Activated CD4-positive, alpha-beta T cell treated with anti-CD3 and anti-CD28 coated beads, Interleukin-2, amount 10 ng/mL, durations not matched to agents 24 days and 14 days (primary cell): Measurements from ENCODE around the gene DNAH5. TPM values are rescaled to one million over a fixed set of nuclear protein-coding genes. Genes with fewer than 3 reads are reported as not detected.
A peak's percentile ranks its signal among the peaks of the same experiment; 100 is the strongest.

Source experiments
- DNase-seq: peaks from one replicate; pipeline ENCODE4 v3.0.0; 2022
- H3K27ac Mint-ChIP-seq: one replicate; pipeline ENCODE4 v1.8.0; 2022; ENCODE audit warnings: mild to moderate bottlenecking, mixed read lengths
- H3K27me3 Mint-ChIP-seq: one replicate; pipeline ENCODE4 v1.8.0; 2022; ENCODE audit warnings: mixed read lengths
- H3K36me3 Mint-ChIP-seq: one replicate; pipeline ENCODE4 v1.8.0; 2022; ENCODE audit warnings: low read depth, mild to moderate bottlenecking, mixed read lengths
- H3K4me1 Mint-ChIP-seq: one replicate; pipeline ENCODE4 v1.8.0; 2021; ENCODE audit warnings: mixed read lengths
- H3K4me3 Mint-ChIP-seq: one replicate; pipeline ENCODE4 v1.8.0; 2022; ENCODE audit warnings: mild to moderate bottlenecking, moderate library complexity, mixed read lengths
- H3K9me3 Mint-ChIP-seq: one replicate; pipeline ENCODE4 v1.8.0; 2021; ENCODE audit warnings: mixed read lengths
- intact Hi-C: fragments of 100-400 bp; cut with micrococcal nuclease; formaldehyde crosslinking; loops from one replicate; pipeline ENCODE4 v1.15.1; 2023
- total RNA-seq: library from RNA; stranded (reverse); gene quantifications from 2 replicates; pipeline ENCODE4 v1.2.3, GENCODE V29; 2022

Gene DNAH5
- total RNA-seq, 1 donor from 2014 or later: not detected

DNA sequence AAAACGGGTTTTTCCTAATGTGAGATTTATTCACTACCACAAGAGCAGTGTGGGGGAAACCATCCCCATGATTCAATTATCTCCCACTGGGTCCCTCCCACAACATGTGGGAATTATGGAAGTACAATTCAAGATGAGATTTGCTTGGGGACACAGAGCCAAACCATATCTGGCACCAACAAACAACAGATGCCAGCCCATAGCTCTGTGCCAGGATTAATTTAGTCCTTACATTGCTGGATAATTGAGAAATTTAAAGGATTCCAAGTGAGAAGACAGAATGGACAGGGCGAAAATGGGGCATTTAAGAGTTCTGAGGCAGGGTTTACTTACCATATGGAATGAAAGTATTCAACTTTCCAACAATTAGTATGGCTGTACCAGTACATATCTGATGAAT, 30.8 kb upstream of the DNAH5 start:
- DNase-seq: no peak
- Mint-ChIP-seq H3K4me3 (no peak overlapping the region), H3K27me3 (no peaks in the 10 kb centered on the region), H3K4me1 (no peaks in the 10 kb centered on the region), H3K9me3 (no peaks in the 10 kb centered on the region), H3K36me3 (no peaks in the 10 kb centered on the region), H3K27ac (no peak overlapping the region)
- intact Hi-C loops: no loop called here

DNA sequence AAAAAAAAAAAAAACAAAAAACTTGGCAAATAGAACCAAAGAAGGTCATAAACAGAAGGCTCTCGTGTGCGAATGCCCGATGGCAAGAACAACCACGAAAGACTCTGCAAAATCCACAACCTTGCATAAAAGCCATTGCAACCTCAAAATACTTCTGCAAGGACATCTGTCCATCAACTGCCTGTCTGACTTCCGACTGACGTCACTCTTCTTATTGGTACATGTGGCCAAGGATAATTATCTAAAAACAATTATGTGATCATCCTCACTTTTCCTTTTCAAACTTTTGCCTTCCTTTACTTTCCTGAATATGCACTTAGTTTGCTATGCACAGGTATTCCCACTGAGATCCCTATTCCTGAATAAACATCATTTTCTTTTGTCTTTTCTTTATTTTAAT, 29.2 kb upstream of the DNAH5 start:
- DNase-seq: no peak
- H3K9me3 Mint-ChIP-seq: no peaks in the 10 kb centered on the region
- no peak overlapping the region for H3K27ac Mint-ChIP-seq
- no peak overlapping the region for H3K4me3 Mint-ChIP-seq
- intact Hi-C loops: no loop called here
- no peaks in the 10 kb centered on the region for H3K27me3 Mint-ChIP-seq
- H3K4me1 Mint-ChIP-seq: no peaks in the 10 kb centered on the region
- no peaks in the 10 kb centered on the region for H3K36me3 Mint-ChIP-seq

DNA sequence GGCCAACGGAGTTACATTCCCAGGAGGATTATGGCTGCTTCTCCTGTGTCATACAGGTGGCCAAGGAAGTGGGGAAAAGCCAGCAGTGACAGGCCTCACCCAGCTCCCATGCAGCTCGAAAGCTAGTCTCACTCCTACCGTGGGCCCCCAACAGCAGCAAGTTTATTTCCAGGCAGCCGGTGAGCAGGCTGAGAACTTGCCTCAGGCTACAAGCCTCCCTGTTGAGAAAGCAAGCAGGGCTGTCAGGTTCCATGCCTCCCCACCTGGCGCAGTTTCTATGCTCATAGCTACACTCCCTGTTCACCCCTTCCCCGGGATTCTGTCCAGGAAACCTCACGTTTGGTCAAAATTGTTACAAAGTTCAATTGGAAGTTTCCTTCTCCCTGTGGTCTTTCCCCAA, 27.5 kb upstream of the DNAH5 start:
- H3K4me3 Mint-ChIP-seq: no peak overlapping the region
- H3K9me3 Mint-ChIP-seq: peaks cover 6% of the 10 kb centered on the region
- H3K27ac Mint-ChIP-seq: no peak overlapping the region
- DNase-seq: no peak
- no peaks in the 10 kb centered on the region for H3K36me3 Mint-ChIP-seq
- intact Hi-C loops: no loop called here
- no peaks in the 10 kb centered on the region for H3K4me1 Mint-ChIP-seq
- H3K27me3 Mint-ChIP-seq: no peaks in the 10 kb centered on the region

DNA sequence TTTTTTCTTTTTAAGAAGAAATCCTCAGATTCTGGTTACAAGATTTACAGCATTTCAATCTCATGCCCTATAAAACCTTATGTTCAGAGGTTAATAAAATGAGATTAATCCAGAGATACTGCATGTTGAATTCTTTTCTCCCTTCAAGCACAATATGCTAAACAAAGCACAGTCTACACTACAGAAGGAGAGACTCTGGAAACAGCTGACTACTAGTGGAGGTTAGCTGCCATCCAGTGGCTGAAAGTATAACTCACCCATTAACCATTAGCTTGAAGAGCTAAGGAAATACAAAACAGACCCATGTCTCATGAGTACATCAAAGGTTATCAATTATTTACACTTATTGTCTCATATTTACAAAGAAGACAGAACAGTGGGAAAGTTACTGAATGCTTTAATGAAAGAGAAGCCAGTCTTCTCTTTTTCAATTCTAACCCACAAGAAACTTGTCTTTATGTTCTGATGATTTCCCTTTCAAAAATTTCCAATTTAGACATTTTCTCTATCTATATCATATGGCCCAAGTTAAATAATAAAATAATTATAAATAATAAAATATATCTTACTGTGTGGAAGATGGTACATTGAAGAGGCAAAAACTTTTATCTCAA, 12.7 kb upstream of the DNAH5 start:
- H3K36me3 Mint-ChIP-seq: no peaks in the 10 kb centered on the region
- H3K9me3 Mint-ChIP-seq: no peaks in the 10 kb centered on the region

DNA sequence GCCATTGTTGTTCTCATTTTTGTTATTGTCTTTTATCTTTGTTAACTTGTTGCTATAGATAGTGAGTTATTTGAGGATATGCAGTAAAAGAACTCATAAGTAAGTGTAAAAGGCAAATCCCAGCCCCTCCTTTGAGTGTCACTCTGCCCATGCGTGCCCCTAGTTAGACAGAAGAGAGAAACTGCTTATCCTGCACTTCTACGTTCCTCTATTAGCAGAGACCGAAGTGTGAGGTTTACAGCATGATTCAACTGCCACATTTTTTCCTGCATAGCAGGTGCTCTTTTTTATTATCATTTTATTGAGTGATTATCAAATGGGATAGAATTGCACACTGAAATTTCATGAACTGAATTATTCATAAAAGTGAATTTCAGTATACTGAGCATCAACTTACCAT, 12.0 kb upstream of the DNAH5 start:
- H3K27ac Mint-ChIP-seq: no peak overlapping the region
- no peak overlapping the region for H3K4me3 Mint-ChIP-seq
- no peaks in the 10 kb centered on the region for H3K27me3 Mint-ChIP-seq
- peak; percentile 25 for DNase-seq
- H3K9me3 Mint-ChIP-seq: no peaks in the 10 kb centered on the region
- H3K4me1 Mint-ChIP-seq: no peaks in the 10 kb centered on the region
- intact Hi-C loops: no loop called here
- no peaks in the 10 kb centered on the region for H3K36me3 Mint-ChIP-seq

More for the DNA sequence above, 12.7 kb upstream of the DNAH5 start:
- H3K4me1 Mint-ChIP-seq: no peaks in the 10 kb centered on the region
- H3K4me3 Mint-ChIP-seq: no peak overlapping the region
- no peak overlapping the region for H3K27ac Mint-ChIP-seq
- no peaks in the 10 kb centered on the region for H3K27me3 Mint-ChIP-seq
- no peak for DNase-seq
- intact Hi-C loops: no loop called here

DNA sequence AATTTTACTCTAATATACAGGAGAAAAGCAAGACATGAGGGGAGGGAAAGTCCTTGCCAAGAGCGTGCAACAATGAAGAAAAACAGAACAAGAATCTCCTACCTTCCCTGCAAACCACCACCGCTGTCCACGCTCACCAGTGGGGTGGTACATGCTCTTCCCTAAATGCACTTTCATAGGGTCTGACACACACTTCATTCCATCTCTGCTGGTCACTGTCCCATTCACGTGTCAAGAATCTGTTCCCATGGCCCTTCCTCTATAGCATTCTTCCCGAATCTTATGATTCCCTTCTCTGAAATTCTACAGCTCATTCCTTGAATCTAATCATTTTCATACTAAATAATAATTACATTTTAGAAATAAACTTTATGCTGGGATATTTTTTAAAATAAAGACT, 11.4 kb upstream of the DNAH5 start:
- DNase-seq: peak; percentile 28
- Mint-ChIP-seq H3K9me3 (no peaks in the 10 kb centered on the region), H3K27ac (no peak overlapping the region), H3K36me3 (no peaks in the 10 kb centered on the region), H3K27me3 (no peaks in the 10 kb centered on the region), H3K4me1 (no peaks in the 10 kb centered on the region), H3K4me3 (no peak overlapping the region)
- intact Hi-C loops: no loop called here

DNA sequence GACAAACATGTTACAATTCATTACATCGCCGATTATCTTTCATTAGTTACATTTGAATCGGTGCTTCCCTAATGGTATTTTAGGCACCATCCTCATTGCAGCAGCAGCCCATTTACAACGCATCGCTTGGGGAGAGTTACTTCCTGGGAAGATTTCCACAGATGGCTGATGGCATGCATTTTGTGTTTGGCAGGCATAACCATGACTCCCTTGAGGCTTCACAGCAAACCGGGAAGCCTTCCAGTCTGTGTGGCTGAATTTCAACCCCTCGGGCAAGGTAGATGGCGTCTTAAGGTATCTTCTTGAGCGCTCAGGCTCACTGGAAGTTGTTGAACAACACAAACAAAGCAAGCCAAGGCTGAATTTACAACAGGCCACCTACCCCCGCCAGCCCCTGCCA, 1.6 kb upstream of the DNAH5 start:
- H3K36me3 Mint-ChIP-seq: no peaks in the 10 kb centered on the region
- intact Hi-C loops: no loop called here
- H3K4me1 Mint-ChIP-seq: no peaks in the 10 kb centered on the region
- H3K27me3 Mint-ChIP-seq: no peaks in the 10 kb centered on the region
- no peak overlapping the region for H3K27ac Mint-ChIP-seq
- DNase-seq: no peak
- H3K4me3 Mint-ChIP-seq: no peak overlapping the region
- no peaks in the 10 kb centered on the region for H3K9me3 Mint-ChIP-seq

DNA sequence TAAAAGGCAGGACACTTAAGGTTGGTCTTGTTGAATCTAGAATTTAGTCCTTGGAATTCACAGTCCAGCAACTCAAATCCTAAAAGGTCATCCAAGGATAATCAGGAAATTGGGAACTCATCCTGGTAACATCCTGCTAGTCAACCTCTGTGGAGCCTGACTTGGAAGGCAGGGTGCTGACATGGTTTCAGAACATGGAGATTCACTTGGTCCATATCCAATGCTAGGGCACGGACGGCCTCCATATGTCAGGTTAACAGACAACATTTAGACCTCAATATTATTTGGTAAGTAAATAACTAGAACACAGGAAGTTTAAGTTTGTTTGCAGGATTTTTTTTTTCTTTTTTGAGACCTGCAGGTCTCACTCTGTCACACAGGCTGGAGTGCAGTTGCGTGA, 783 bp upstream of the DNAH5 start:
- no peak overlapping the region for H3K4me3 Mint-ChIP-seq
- no peak overlapping the region for H3K27ac Mint-ChIP-seq
- H3K9me3 Mint-ChIP-seq: no peaks in the 10 kb centered on the region
- H3K4me1 Mint-ChIP-seq: no peaks in the 10 kb centered on the region
- peak; percentile 9 for DNase-seq
- no peaks in the 10 kb centered on the region for H3K36me3 Mint-ChIP-seq
- intact Hi-C loops: no loop called here
- no peaks in the 10 kb centered on the region for H3K27me3 Mint-ChIP-seq

DNA sequence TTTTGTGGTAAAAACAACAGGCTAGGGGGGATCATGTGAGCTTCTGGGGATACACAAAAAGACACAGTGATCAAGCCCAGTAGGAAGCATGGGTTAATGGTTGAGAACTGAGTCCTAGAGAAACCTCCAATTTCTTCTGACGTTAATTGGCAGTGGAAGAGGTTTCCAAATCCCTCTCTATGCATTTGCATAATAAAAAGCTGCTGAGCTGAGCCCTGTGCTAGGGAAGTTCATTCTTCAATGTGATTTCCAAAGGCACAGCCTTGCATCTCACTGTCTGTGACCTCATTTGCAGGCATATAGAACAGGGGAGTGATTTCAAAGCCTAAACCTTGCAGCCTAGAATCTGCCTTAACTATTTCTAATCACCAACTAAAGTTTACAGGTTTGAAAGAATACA, 812 bp downstream of the DNAH5 start:
- no peaks in the 10 kb centered on the region for H3K4me1 Mint-ChIP-seq
- H3K4me3 Mint-ChIP-seq: no peak overlapping the region
- no peaks in the 10 kb centered on the region for H3K27me3 Mint-ChIP-seq
- peak; percentile 15 for DNase-seq
- no peak overlapping the region for H3K27ac Mint-ChIP-seq
- H3K36me3 Mint-ChIP-seq: no peaks in the 10 kb centered on the region
- intact Hi-C loops: no loop called here
- no peaks in the 10 kb centered on the region for H3K9me3 Mint-ChIP-seq

DNA sequence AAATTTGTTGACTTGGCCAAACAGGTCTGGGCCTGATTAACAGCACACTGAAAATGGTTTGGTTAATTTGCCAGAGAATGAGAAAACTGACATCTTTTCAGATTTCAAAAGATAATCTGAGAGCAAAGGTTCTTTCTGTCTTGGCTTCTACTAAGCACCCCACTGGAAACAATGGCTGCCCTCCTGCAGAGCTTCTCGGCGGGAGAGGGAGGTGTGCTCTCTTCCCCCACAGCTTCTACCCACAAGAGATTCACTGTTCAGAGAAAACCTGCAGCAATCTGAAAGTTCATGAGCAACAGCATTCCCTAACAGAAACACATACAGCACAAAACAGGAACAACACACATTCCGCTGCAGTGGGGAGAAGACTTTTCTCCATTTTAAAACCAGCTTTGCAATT, 3.0 kb downstream of the DNAH5 start:
- Mint-ChIP-seq H3K4me1 (no peaks in the 10 kb centered on the region), H3K4me3 (no peak overlapping the region), H3K36me3 (no peaks in the 10 kb centered on the region), H3K27me3 (no peaks in the 10 kb centered on the region), H3K27ac (no peak overlapping the region), H3K9me3 (no peaks in the 10 kb centered on the region)
- DNase-seq: peak; percentile 11
- intact Hi-C loops: no loop called here

DNA sequence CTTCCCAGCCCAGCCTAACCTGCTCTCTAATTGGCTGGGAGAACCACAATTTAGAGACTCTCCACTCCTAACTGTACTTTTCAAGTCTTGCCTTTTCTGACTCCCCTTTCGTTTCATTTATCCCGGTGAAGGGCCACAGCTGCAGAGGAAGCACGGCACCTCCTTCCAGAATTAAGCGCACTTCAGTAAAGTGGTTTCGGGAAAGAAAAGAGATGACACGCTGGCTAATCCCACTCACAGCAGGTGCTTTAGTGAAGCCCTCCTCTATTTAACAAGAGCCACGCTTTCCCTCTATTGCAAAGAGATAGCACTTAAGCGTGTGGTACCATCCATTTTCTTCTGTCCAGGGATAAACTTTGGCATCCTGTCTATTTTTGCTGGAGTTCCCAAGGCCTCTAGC, 4.8 kb downstream of the DNAH5 start:
- DNase-seq: peak; percentile 40
- Mint-ChIP-seq H3K9me3 (no peaks in the 10 kb centered on the region), H3K4me1 (no peaks in the 10 kb centered on the region), H3K36me3 (no peaks in the 10 kb centered on the region), H3K4me3 (no peak overlapping the region), H3K27me3 (no peaks in the 10 kb centered on the region), H3K27ac (no peak overlapping the region)
- intact Hi-C loops: no loop called here

DNA sequence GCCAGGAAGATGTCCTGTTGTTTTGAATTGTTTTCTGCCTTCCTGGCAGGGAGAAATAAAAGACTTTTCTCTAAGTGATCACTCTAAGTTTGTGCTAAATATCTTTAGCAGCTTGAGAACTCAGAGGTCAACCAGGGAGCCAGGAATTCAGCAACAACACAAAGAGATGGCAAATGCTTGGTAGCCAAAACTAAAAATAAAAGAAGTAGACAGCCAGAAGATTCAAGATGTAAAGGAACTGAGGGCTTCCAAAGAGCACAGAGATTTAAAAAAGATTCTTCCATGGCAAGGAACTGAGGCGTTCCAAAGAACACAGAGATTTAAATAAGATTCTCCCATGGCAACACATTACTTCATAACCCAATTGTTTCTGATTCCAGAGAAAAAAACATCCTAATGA, 9.6 kb downstream of the DNAH5 start:
- Mint-ChIP-seq H3K36me3 (no peaks in the 10 kb centered on the region), H3K9me3 (peaks cover 7% of the 10 kb centered on the region), H3K4me1 (no peaks in the 10 kb centered on the region), H3K27me3 (no peaks in the 10 kb centered on the region), H3K27ac (no peak overlapping the region), H3K4me3 (no peak overlapping the region)
- intact Hi-C loops: no loop called here
- DNase-seq: peak; percentile 9

DNA sequence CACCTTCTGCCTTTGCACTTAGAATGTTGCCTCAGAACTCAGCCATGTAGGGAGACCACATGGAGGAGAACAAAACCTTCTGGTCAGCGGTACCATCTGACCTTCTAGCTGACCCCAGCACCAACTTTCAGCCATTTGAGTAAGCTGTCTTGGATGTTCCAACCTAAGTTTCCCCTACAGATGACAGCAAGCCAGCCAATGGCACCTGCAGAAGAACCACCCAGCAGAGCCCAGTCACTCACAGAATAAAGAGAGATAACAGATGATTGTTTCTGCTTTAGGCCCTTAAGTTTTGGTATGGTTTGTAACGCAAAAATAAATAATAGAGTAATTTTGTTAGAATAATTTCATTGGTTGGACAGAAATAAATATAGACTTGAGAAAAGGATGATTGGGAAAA, 10.4 kb downstream of the DNAH5 start:
- H3K36me3 Mint-ChIP-seq: no peaks in the 10 kb centered on the region
- no peak overlapping the region for H3K4me3 Mint-ChIP-seq
- peaks cover 7% of the 10 kb centered on the region for H3K9me3 Mint-ChIP-seq
- H3K27me3 Mint-ChIP-seq: no peaks in the 10 kb centered on the region
- no peak overlapping the region for H3K27ac Mint-ChIP-seq
- no peaks in the 10 kb centered on the region for H3K4me1 Mint-ChIP-seq
- DNase-seq: peak; percentile 7
- intact Hi-C loops: no loop called here

DNA sequence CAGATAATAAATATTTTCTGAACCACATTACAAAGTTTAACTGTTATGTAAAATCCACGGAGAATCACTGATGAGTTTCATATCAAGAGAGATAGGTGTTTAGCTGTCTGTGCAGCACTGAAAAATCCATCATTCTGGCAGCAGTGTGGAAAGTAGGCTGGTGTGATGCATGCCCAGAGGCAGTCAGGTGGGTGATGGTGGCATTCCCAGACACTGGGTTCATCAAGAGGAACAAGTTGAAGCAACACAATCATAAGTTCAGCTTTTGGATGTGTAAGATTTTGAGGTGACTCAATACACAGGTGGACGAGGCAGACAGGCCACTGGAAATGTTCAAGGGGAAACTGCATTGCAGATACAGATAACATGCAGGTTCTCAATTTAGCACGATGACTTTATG, 11.9 kb downstream of the DNAH5 start:
- Mint-ChIP-seq H3K4me1 (no peaks in the 10 kb centered on the region), H3K36me3 (no peaks in the 10 kb centered on the region), H3K4me3 (no peak overlapping the region), H3K27ac (no peak overlapping the region), H3K9me3 (peaks cover 7% of the 10 kb centered on the region), H3K27me3 (no peaks in the 10 kb centered on the region)
- DNase-seq: peak; percentile 21
- intact Hi-C loops: no loop called here

DNA sequence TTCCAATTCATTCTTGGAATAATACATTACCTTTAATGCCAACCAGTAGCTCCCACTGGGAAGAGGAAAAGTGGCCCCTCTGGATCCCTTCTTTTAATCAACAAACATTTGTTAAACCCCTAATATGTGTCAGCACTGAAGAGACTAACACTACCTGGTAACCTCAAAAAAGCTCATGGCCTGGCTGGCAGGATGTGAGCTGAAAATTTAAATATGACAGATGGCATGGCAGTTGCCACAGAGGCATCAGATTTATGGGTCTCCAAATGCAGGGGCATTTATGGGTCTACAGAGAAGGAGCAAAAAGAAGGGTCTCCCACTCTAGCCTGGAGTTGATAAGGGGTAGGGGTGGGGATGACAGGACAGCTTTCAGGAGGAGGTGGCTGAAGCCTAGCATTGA, 12.5 kb downstream of the DNAH5 start:
- Mint-ChIP-seq H3K27ac (no peak overlapping the region), H3K27me3 (no peaks in the 10 kb centered on the region), H3K4me1 (no peaks in the 10 kb centered on the region), H3K9me3 (peaks cover 7% of the 10 kb centered on the region), H3K36me3 (no peaks in the 10 kb centered on the region), H3K4me3 (no peak overlapping the region)
- intact Hi-C loops: no loop called here
- peak; percentile 9 for DNase-seq
